ENCODE results near the gene ACBD6. TPM values are rescaled to one million over a fixed set of nuclear protein-coding genes. Genes with fewer than 3 reads are reported as not detected.

The ACBD6 gene
- total and polyA plus RNA-seq, 8 donors: 15.0 to 25.1 (median 18.6) TPM

- no peak for ATAC-seq
- H3K27ac ChIP-seq: no peak overlapping the region
- no peak overlapping the region for H3K4me3 ChIP-seq
- DNase-seq: no peak
- FAIRE-seq: no peak
- H3K9me3 ChIP-seq: no peaks in the 10 kb centered on the region
- H3K27me3 ChIP-seq: peaks cover 0 to 34% (median 5%) of the 10 kb centered on the region in 4 donors
- H3K36me3 ChIP-seq: no peaks in the 10 kb centered on the region
- intact Hi-C loops (cut with DNase I): no loop called here
- no peak for TF ChIP-seq CTCF (IDR thresholded peaks at IDR 0.05)
- H3K4me1 ChIP-seq: no peaks in the 10 kb centered on the region
- WGBS, 2 donors: 85 to 93% methylated on average over 11 of the region's 11 CpGs
Measured at GRCh38 chr1:180243517-180244221, 258.7 kb downstream of the ACBD6 start.

DNA sequence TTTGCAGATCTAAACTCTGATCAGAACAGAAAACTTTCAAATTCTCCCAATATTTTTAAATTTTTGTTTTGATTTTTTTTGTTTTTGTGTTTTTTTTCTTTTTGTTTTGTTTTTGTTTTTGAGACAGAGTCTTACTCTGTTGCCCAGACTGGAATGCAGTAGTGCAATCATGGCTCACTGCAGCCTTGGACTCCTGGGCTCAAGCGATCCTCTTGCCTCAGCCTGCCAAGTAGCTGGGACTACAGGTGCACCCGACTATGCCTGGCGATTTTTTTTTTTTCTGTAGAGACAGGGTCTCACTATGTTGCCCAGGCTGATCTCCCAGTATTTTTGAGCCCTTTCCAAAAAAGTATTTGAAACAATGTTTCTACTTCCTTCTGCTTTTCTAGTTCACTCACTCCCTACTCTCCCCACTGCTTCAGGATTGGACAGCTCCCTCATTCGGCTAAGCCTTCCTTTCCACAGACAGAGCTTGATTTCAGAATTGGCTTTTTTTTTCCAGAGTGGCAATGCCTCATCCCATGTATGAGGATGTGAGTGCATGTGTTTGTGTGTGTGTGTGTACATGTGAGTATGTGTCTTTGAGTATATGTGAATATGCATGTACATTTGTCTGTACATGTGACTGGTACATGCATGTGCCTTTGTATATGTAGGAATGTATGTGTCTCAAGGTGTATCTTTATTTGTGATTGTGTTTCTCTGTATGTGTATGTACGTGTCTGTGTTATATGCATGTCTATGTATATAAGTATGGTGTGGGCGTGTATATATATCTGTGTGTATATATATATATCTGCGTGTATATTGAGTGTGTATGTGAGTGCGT lies 260.4 kb downstream of the ACBD6 start:
- ATAC-seq (no peak), DNase-seq (peak in 1 of 6 donors; percentile 21), FAIRE-seq (no peak)
- TF ChIP-seq CTCF (IDR thresholded peaks at IDR 0.05): no peak
- Histone ChIP-seq H3K9me3 (no peaks in the 10 kb centered on the region), H3K27me3 (peaks cover 2 to 51% (median 13%) of the 10 kb centered on the region in 4 donors), H3K36me3 (no peaks in the 10 kb centered on the region), H3K27ac (no peak overlapping the region), H3K4me3 (no peak overlapping the region), H3K4me1 (no peaks in the 10 kb centered on the region)
- intact Hi-C loops (cut with DNase I): no loop called here
- 59 to 66% methylated on average over 8 of the region's 8 CpGs for WGBS, 2 donors

DNA sequence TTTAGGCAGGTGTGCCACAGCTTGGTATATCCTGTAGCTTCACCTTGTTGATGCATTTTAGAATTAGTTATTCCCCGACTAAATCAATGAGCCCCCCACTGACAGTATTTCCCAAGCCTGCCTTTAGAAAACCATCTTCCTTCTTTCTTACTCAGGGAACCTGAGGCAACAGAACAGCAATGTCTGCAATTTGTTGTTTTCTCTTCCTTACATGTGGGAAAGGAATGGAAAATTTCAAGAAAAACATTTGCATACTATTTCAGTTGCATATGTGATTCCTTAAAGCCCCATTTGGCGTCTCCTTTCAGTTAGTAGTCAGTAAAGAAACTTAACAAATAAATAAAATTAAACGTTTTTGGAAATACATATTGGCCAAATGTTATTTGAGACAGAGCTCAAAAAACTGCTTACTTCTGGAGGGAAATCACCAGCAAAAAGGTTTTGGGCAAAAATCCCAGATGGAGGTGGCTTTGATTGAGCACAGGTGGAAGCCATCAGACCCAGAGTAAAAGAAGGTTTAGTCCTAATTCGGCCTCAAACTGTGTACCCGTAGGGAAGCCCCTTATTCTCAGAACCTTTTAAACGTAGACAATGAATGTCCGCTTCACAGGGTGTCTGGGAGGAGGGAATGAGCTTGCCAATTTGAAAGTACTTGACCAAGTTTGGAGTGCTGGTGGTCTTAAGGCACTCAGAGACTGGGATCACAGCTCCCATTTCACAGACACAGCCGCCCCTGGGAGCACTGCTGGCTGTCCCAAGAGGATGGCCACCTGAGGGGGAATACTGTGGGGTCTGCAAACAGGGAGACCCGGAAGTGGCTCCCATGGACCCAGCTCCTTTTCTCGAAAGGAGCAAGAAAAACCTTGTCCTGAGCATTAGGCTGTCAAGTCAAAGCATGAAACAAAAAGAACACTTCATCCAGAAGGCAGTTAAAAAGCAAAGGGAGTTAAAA lies 263.0 kb downstream of the ACBD6 start:
- peaks cover 3 to 10% (median 5%) of the 10 kb centered on the region in 3 donors for H3K4me1 ChIP-seq
- DNase-seq (peak in 1 of 6 donors; percentile 13), ATAC-seq (no peak), FAIRE-seq (no peak)
- H3K27me3 ChIP-seq: peaks cover 8 to 73% (median 20%) of the 10 kb centered on the region in 4 donors
- H3K9me3 ChIP-seq: no peaks in the 10 kb centered on the region
- H3K4me3 ChIP-seq: no peak overlapping the region
- intact Hi-C loops (cut with DNase I): no loop called here
- H3K36me3 ChIP-seq: no peaks in the 10 kb centered on the region
- 33 to 38% methylated on average over 10 of the region's 10 CpGs for WGBS, 2 donors
- no peak overlapping the region for H3K27ac ChIP-seq
- TF ChIP-seq CTCF (IDR thresholded peaks at IDR 0.05): no peak

DNA sequence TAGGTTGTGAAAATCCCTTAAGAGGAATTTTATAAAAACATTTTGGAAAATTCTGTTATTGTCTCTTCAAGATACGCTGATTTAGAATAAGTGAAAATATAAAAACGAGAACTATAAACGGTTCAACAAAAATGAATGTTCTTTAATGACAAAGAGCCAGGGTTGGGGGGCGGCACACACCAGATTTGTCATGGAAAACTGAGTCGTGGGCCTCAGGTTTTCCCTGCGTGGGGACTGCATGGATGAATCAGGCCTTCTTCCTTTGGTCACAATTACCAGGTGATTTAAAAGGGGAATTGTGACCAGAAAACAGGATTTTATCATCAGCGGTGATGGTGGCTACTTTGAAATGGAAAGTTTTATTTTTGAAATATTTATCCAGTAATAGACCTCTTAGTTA lies 263.7 kb downstream of the ACBD6 start:
- Histone ChIP-seq H3K36me3 (no peaks in the 10 kb centered on the region), H3K27ac (no peak overlapping the region), H3K27me3 (peaks cover 8 to 78% (median 21%) of the 10 kb centered on the region in 4 donors), H3K4me3 (no peak overlapping the region), H3K9me3 (no peaks in the 10 kb centered on the region), H3K4me1 (peaks cover 5 to 12% (median 5%) of the 10 kb centered on the region in 3 donors)
- intact Hi-C loops (cut with DNase I): no loop called here
- FAIRE-seq: no peak
- no peak for ATAC-seq
- DNase-seq: peak in 1 of 6 donors; percentile 10
- WGBS, 2 donors: 51 to 54% methylated on average over 7 of the region's 7 CpGs
- TF ChIP-seq CTCF (IDR thresholded peaks at IDR 0.05): no peak

Small RNAs within 50 kb of the gene (microRNA-seq; reads per million reads assigned to microRNA genes)
- gene MIR3121: 0 reads per million in 2 donors

Other genes starting within 250 kb of the ACBD6 start
- not detected for gene OVAAL, start 56.4 kb upstream of the ACBD6 start, total RNA-seq
- gene OVAAL, start 56.4 kb upstream of the ACBD6 start, polyA plus RNA-seq: not detected
- 10 to 100 TPM; 10.6 to 25.3 (median 15.2) TPM for gene XPR1, start 129.4 kb upstream of the ACBD6 start, total RNA-seq
- gene XPR1, start 129.4 kb upstream of the ACBD6 start, polyA plus RNA-seq: 1 to 10 TPM; 3.4 to 7.5 TPM

Data from pancreas (tissue), 10 donors.